H1 (cell line): ENCODE results near the gene WSCD2. TPM values are rescaled to one million over a fixed set of nuclear protein-coding genes. Genes with fewer than 3 reads are reported as not detected.
A peak's percentile ranks its signal among the peaks of the same experiment; 100 is the strongest.

Experiments used
- CTCF ChIA-PET: fragments of 300-600 bp; sonication (Branson Sonifier 250); formaldehyde crosslinking; loops from one replicate; lab custom pipeline; 2021; ENCODE audit not compliant: partially characterized antibody; lab: Charles Lee
- POLR2A ChIA-PET: fragments of 300-600 bp; sonication (Branson Sonifier 250); formaldehyde crosslinking; loops from one replicate; lab custom pipeline; 2021; ENCODE audit warnings: inconsistent platforms; ENCODE audit not compliant: partially characterized antibody; lab: Charles Lee
- DNase-seq, 2 experiments: peaks; one replicate each; pipeline versions ENCODE4 v3.0.0 to v3.0.0-alpha.2; 2010 to 2022; ENCODE audit warnings: low spot score in 2 of 2, low read depth in 1 of 2, mixed read lengths in 1 of 2
- FAIRE-seq: peaks from 2 replicates; lab custom pipeline; 2011; peaks lifted over from hg19 to GRCh38; lab: Jason Lieb, UNC
- H2AFZ ChIP-seq: 2 replicates; pipeline ENCODE4 v1.8.1; 2012; ENCODE audit warnings: low read length, inconsistent platforms
- H2AK5ac ChIP-seq: 2 replicates; pipeline ENCODE4 v1.6.1; 2013; ENCODE audit warnings: low read depth, low read length
- H2BK120ac ChIP-seq: replicated peaks from 2 replicates; pipeline ENCODE3; 2013; ENCODE audit warnings: low read depth, low read length, inconsistent platforms
- H2BK12ac ChIP-seq: 2 replicates; pipeline ENCODE4 v1.6.1; 2013; ENCODE audit warnings: low read depth, low read length
- H2BK15ac ChIP-seq: 2 replicates; pipeline ENCODE4 v1.6.1; 2013; ENCODE audit warnings: low read length
- H2BK20ac ChIP-seq: 2 replicates; pipeline ENCODE4 v1.6.1; 2013; ENCODE audit warnings: low read length
- H2BK5ac ChIP-seq: 2 replicates; pipeline ENCODE4 v1.6.1; 2013; ENCODE audit warnings: low read depth, low read length
- H3K14ac ChIP-seq: 2 replicates; pipeline ENCODE4 v1.6.1; 2013; ENCODE audit warnings: inconsistent platforms; ENCODE audit not compliant: insufficient read length
- H3K18ac ChIP-seq: 2 replicates; pipeline ENCODE4 v1.6.1; 2013; ENCODE audit warnings: low read length; ENCODE audit errors: extremely low read depth
- H3K23ac ChIP-seq: 2 replicates; pipeline ENCODE4 v1.6.1; 2013; ENCODE audit warnings: inconsistent platforms; ENCODE audit not compliant: insufficient read length
- H3K23me2 ChIP-seq: 2 replicates; pipeline ENCODE4 v1.6.1; 2013; ENCODE audit warnings: low read depth, low read length
- H3K27ac ChIP-seq: 2 replicates; pipeline ENCODE4 v1.6.1; 2011; ENCODE audit warnings: low read depth, low read length, inconsistent platforms
- H3K27me3 ChIP-seq, 4 experiments: replicated peaks in 1 of 4; 1 replicate in 1 of 4; 2 replicates in 3 of 4; pipeline versions ENCODE4 v1.6.1 to v1.8.1; 2011 to 2013; ENCODE audit warnings: low read length in 3 of 4, mild to moderate bottlenecking in 3 of 4, inconsistent platforms in 2 of 4, mixed read lengths in 2 of 4, moderate library complexity in 1 of 4; ENCODE audit not compliant: control insufficient read depth in 3 of 4, insufficient read depth in 3 of 4; ENCODE audit errors: extremely low read depth in 1 of 4
- H3K36me3 ChIP-seq, 4 experiments: 2 replicates each; pipeline versions ENCODE4 v1.6.1 to v1.8.1; 2011 to 2013; ENCODE audit warnings: mild to moderate bottlenecking in 4 of 4, low read length in 3 of 4, moderate library complexity in 2 of 4, control low read depth in 1 of 4, inconsistent platforms in 1 of 4; ENCODE audit not compliant: insufficient read depth in 4 of 4, control insufficient read depth in 2 of 4
- H3K4ac ChIP-seq: replicated peaks from 2 replicates; pipeline ENCODE3; 2013; ENCODE audit warnings: low read length, low read depth, mixed read lengths, inconsistent platforms; ENCODE audit not compliant: insufficient read length
- H3K4me1 ChIP-seq, 4 experiments: replicated peaks in 1 of 4; 1 replicate in 1 of 4; 2 replicates in 3 of 4; pipeline versions ENCODE4 v1.6.1 to v1.8.1; 2011 to 2013; ENCODE audit warnings: low read length in 3 of 4, inconsistent platforms in 2 of 4, mixed read lengths in 1 of 4; ENCODE audit not compliant: insufficient read depth in 4 of 4, control insufficient read depth in 3 of 4
- H3K4me2 ChIP-seq, 2 experiments: 2 replicates each; pipeline versions ENCODE4 v1.6.1 to v1.8.1; 2011 to 2013; ENCODE audit warnings: low read depth in 2 of 2, low read length in 2 of 2, control low read depth in 1 of 2, inconsistent platforms in 1 of 2, mild to moderate bottlenecking in 1 of 2; ENCODE audit not compliant: insufficient read depth in 1 of 2
- H3K4me3 ChIP-seq, 4 experiments: fragments of 200-600, 300-600 bp in 1 of 4; sonication (generic), shearing (Covaris generic), sonication (Bioruptor Twin) in 1 of 4; 2 replicates each; pipeline versions ENCODE4 v1.5.1 to v1.8.1; 2011 to 2016; ENCODE audit warnings: low read length in 4 of 4, low read depth in 3 of 4, control low read depth in 2 of 4, inconsistent platforms in 2 of 4, mild to moderate bottlenecking in 2 of 4, mixed read lengths in 1 of 4, moderate library complexity in 1 of 4; ENCODE audit not compliant: insufficient read depth in 2 of 4; ENCODE audit errors: extremely low read depth in 1 of 4
- H3K56ac ChIP-seq: replicated peaks from 2 replicates; pipeline ENCODE3; 2013; ENCODE audit warnings: low read depth, mild to moderate bottlenecking, mixed read lengths, low read length, inconsistent platforms; ENCODE audit not compliant: insufficient read length
- H3K79me1 ChIP-seq: 2 replicates; pipeline ENCODE4 v1.6.1; 2013; ENCODE audit warnings: low read depth, low read length, control low read depth
- H3K79me2 ChIP-seq, 2 experiments: 2 replicates each; pipeline versions ENCODE4 v1.6.1 to v1.8.1; 2012 to 2013; ENCODE audit warnings: low read length in 2 of 2, mild to moderate bottlenecking in 2 of 2, inconsistent platforms in 1 of 2; ENCODE audit not compliant: insufficient read depth in 2 of 2, control insufficient read depth in 1 of 2
- H3K9ac ChIP-seq, 4 experiments: replicated peaks in 1 of 4; 1 replicate in 1 of 4; 2 replicates in 3 of 4; pipeline versions ENCODE4 v1.6.1 to v1.8.1; 2011 to 2013; ENCODE audit warnings: low read depth in 3 of 4, low read length in 3 of 4, control low read depth in 2 of 4, mild to moderate bottlenecking in 2 of 4, moderate library complexity in 2 of 4, inconsistent platforms in 1 of 4; ENCODE audit errors: extremely low read depth in 1 of 4
- H3K9me3 ChIP-seq, 2 experiments: 2 replicates each; pipeline versions ENCODE4 v1.6.1 to v1.8.1; 2012 to 2013; ENCODE audit warnings: mild to moderate bottlenecking in 2 of 2, moderate library complexity in 2 of 2, control low read depth in 1 of 2, inconsistent platforms in 1 of 2, low read depth in 1 of 2, low read length in 1 of 2, mixed read lengths in 1 of 2; ENCODE audit not compliant: insufficient read depth in 2 of 2
- H4K20me1 ChIP-seq, 2 experiments: replicated peaks in 1 of 2; 2 replicates each; pipeline versions ENCODE3 to v1.8.1; 2011 to 2013; ENCODE audit warnings: inconsistent platforms in 2 of 2, low read length in 2 of 2, mild to moderate bottlenecking in 1 of 2; ENCODE audit not compliant: insufficient read depth in 2 of 2, control insufficient read depth in 1 of 2
- H4K5ac ChIP-seq: 2 replicates; pipeline ENCODE4 v1.6.1; 2013; ENCODE audit warnings: low read length, low read depth, mixed read lengths, inconsistent platforms; ENCODE audit not compliant: insufficient read length
- H4K8ac ChIP-seq: 2 replicates; pipeline ENCODE4 v1.8.0; 2013; ENCODE audit warnings: mild to moderate bottlenecking, moderate library complexity, low read length, inconsistent platforms; ENCODE audit not compliant: insufficient read depth; ENCODE audit errors: extremely low read depth
- H4K91ac ChIP-seq: replicated peaks from 2 replicates; pipeline ENCODE3; 2013; ENCODE audit warnings: low read length, mixed read lengths, inconsistent platforms; ENCODE audit not compliant: insufficient read length
- RNF2 ChIP-seq: fragments of 200-900, 300-1000 bp; sonication (generic); IDR thresholded peaks from 2 replicates; pipeline ENCODE4 v1.7.1; 2016; ENCODE audit warnings: borderline replicate concordance, low read depth, mild to moderate bottlenecking, antibody characterized with exemption, low read length; ENCODE audit not compliant: poor library complexity, severe bottlenecking; ENCODE audit errors: missing control alignments
- WGBS, 2 experiments: shearing (Covaris generic) in 1 of 2; methylation state at CpG; one replicate each; pipeline versions ENCODE4 v1.1.6 to v1.1.7; 2013 to 2015; ENCODE audit warnings: low lambda C conversion rate in 2 of 2, mixed read lengths in 2 of 2, inconsistent platforms in 1 of 2, low coverage in 1 of 2, missing lambda C conversion rate in 1 of 2; ENCODE audit not compliant: insufficient replicate concordance in 2 of 2, insufficient coverage in 1 of 2, insufficient read length in 1 of 2; ENCODE audit errors: extremely low coverage in 1 of 2, missing lambda C conversion rate in 1 of 2; 5-methylcytosine and 5-hydroxymethylcytosine counted together
- polyA plus RNA-seq, 7 experiments: library from polyadenylated mRNA; depleted of rRNA in 3 of 7; stranded (reverse) in 5 of 7; unstranded in 2 of 7; fragments of >200 nt in 5 of 7; fragments of 200-250 nt in 2 of 7; gene quantifications; 1 replicate in 5 of 7; 2 replicates in 1 of 7; 4 replicates in 1 of 7; pipeline versions ENCODE4 v1.2.1 to v1.2.3, GENCODE V29; 2011 to 2013; ENCODE audit warnings: missing spikeins in 2 of 7, mixed read lengths in 2 of 7
- total RNA-seq: library from RNA; stranded (reverse); fragmentation: NEBNext Ultra II Directional; extraction: Animal tissue kit (Norgen Biotek cat#: 25700); gene quantifications from 2 replicates; pipeline ENCODE4 v1.2.1, GENCODE V29; 2021

Gene WSCD2
- total and polyA plus RNA-seq, 2 of the 8 experiments (the other 6 are each of a cell fraction or from before 2014, with no cell fraction given) = 1.3 to 2.2 TPM

- Histone ChIP-seq H2AFZ (no peak overlapping the region), H3K79me2 (no peaks in the 10 kb centered on the region), H4K8ac (no peak overlapping the region), H3K27me3 (no peaks in the 10 kb centered on the region), H2BK15ac (no peak overlapping the region), H3K79me1 (no peaks in the 10 kb centered on the region), H2BK5ac (no peak overlapping the region; the same call in 1 of the 2 replicates), H3K18ac (no peak overlapping the region), H2BK120ac (no peak overlapping the region), H2BK12ac (no peak overlapping the region; the same call in 1 of the 2 replicates), H2BK20ac (peak overlapping the region; percentile 57; the same call in 1 of the 2 replicates), H3K9me3 (no peaks in the 10 kb centered on the region; a peak in 1 of 4 replicates), H4K20me1 (no peaks in the 10 kb centered on the region), H2AK5ac (no peak overlapping the region), H3K23ac (no peak overlapping the region), H3K4me2 (no peak overlapping the region), H3K4me1 (peaks cover 5 to 27% (median 11%) of the 10 kb centered on the region in 4 experiments; a peak in 6 of 7 replicates), H3K4ac (no peak overlapping the region), H3K4me3 (no peak overlapping the region), H3K14ac (no peak overlapping the region), H3K36me3 (no peaks in the 10 kb centered on the region), H4K91ac (no peak overlapping the region), H3K27ac (no peak overlapping the region), H3K56ac (no peak overlapping the region), H4K5ac (no peak overlapping the region), H3K23me2 (no peaks in the 10 kb centered on the region; the same call in 1 of the 2 replicates), H3K9ac (no peak overlapping the region)
- ChIA-PET CTCF (interaction anchor here (0.7 to 3.7 kb wide), 2 partner anchors 225 to 267 kb away, joined by 3 to 15 read pairs; no protein-coding TSS in a partner anchor), POLR2A (no interaction called here)
- 85% methylated on average over 6 of the region's 6 CpGs; no CpG with 5 or more reads in 1 of the 2 experiments for WGBS, 2 experiments
- FAIRE-seq (no peak), DNase-seq (no peak)
- no peak for TF ChIP-seq RNF2
Observed at GRCh38 chr12:108232565-108232964, 103.5 kb downstream of the WSCD2 start.
